Measurements from ENCODE around the gene CTCF. TPM values are rescaled to one million over a fixed set of nuclear protein-coding genes. Genes with fewer than 3 reads are reported as not detected.

CTCF gene
- total RNA-seq, 1 donor from 2014 or later: 25.1 TPM

- DNase-seq (ENCODE audit: low read depth, low spot score): no peak
These were observed 27.9 kb upstream of the CTCF start for GRCh38 chr16:67534431-67534830.

GRCh38 chr16:67535201-67535600 is 27.1 kb upstream of the CTCF start:
- no peak for DNase-seq (ENCODE audit: low read depth, low spot score)

DNA sequence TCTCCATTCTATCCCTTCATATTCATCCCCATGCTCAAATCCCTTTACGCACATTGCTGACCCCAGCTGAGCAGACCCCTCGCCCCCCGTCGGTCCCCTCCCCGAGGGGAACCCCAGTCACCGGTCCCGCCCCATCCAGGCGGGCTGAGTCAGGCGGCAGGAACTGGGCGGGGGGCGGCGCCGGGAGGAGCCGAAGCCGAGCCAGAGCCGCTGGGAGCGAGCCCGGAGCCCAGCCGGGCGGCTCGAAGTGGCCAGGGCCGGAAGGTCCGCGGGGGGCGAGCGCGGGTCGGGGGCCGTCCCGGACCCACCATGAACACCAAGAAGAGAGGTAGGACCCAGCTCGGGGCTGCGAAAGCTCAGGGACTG is 25.1 kb upstream of the CTCF start:
- DNase-seq (ENCODE audit: low read depth, low spot score): no peak

DNA sequence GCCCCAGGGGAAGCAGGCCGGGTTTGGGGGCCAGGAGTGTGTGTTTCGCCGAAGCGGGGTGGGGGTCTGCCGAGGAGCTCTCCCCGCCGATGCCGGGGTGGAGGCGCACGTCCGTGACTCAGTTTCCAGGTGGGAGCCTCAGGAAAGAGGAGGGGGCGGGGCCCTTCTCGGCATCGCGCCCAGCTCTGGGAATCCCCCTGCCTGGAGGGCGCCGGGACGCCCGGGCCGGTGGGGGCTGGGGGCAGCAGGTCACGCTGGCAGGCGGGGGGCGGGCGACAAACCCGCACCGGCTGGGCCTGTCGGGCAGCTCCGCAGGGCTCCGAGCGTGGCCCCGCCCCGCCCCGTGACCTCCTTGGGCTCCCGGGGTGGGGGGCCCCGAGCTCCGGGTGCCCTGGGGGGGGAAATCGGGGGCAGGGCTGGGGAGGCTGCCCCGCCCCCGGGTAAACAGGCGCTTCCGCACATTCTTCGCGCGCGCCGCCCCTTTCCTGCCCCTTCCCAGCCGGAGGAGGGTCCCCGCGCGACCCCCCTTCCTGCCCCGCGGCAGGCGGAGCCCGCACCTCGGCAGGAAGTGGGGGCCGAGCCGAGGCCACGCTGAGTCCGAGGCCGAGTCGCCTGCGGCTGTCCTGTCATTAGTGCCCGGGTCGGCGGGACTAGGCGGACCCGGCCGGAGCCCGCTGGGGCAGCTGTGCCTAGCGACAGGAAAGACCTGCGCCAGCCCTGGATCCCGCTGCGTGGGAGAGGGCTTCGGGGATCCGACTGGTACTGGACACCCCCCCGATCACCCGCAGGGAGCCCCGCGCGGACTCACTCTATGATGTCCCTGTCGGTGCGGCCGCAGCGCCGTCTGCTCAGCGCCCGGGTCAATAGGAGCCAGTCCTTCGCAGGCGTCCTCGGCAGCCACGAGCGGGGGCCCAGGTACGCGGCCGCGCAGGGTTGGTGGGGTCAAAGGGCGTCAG is 24.4 kb upstream of the CTCF start:
- no peak for DNase-seq (ENCODE audit: low read depth, low spot score)

DNA sequence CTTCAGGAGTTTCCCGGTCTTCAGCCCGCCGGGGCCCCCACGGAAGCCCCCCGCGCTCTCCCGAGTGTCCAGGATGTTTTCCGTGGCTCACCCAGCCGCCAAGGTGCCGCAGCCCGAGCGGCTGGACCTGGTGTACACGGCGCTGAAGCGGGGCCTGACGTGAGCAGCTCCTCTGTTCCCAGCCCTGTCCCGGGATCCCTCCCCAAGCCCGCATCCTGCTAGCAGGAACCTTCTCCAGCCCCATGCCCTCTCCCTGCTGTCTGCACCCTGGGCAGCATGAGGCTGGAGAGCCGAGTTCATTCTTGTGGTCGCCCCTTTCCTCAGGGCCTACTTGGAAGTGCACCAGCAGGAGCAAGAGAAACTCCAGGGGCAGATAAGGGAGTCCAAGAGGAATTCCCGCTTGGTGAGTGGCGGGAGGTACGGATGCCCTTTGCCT is 23.6 kb upstream of the CTCF start:
- DNase-seq (ENCODE audit: low read depth, low spot score): no peak

DNA sequence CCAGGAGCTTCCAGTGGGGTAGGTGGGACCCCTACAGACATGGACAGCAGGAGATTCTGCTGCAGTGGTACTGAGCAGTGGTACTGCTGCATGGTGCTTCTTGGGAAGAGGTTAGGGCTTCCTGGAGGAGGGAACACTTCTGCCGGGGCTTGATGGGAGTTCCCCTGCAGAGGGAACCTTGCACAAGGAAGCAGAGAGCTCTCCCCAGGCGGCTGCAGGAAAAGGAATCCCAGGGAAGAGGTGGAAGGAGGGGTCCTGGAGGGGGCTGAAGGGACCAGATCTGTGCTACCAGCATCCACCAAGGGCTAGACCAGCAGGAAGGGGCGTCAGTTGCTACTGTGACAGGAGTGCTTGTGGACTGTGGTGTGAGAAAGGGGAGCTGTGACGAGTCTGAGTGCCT is 23.1 kb upstream of the CTCF start:
- DNase-seq (ENCODE audit: low read depth, low spot score): no peak

- no peak for DNase-seq (ENCODE audit: low read depth, low spot score)
These were observed 22.4 kb upstream of the CTCF start for GRCh38 chr16:67539691-67540635.

- no peak for DNase-seq (ENCODE audit: low read depth, low spot score)
These were observed 21.6 kb upstream of the CTCF start for GRCh38 chr16:67540756-67541155.

- no peak for DNase-seq (ENCODE audit: low read depth, low spot score)
These were observed 20.7 kb upstream of the CTCF start for GRCh38 chr16:67541391-67542263.

DNA sequence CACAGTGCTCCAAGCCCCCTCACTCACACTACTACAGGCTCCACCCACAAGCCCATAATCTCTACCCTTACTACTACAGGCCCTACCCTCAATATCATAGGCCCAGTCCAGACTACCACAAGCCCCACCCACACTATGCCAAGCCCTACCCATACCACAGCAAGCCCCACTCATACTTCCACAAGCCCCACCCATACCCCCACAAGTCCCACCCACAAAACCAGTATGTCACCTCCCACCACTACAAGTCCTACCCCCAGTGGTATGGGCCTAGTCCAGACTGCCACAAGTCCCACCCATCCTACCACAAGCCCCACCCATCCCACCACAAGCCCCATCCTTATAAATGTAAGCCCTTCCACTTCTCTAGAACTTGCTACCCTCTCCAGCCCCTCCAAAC is 19.9 kb upstream of the CTCF start:
- DNase-seq (ENCODE audit: low read depth, low spot score): peak; percentile 70

DNA sequence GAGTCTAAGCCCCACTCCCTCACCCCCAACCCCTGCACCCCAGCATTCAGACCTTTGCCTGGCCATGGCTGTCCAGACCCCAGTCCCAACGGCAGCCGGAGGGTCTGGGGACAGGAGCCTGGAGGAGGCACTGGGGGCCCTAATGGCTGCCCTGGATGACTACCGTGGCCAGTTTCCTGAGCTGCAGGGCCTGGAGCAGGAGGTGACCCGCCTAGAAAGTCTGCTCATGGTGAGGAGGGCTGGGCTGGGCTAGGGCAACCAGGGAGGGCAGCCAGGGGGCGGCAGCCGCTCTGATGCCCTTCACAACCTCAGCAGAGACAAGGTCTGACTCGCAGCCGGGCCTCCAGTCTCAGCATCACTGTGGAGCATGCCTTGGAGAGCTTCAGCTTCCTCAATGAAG is 19.3 kb upstream of the CTCF start:
- DNase-seq (ENCODE audit: low read depth, low spot score): no peak

DNA sequence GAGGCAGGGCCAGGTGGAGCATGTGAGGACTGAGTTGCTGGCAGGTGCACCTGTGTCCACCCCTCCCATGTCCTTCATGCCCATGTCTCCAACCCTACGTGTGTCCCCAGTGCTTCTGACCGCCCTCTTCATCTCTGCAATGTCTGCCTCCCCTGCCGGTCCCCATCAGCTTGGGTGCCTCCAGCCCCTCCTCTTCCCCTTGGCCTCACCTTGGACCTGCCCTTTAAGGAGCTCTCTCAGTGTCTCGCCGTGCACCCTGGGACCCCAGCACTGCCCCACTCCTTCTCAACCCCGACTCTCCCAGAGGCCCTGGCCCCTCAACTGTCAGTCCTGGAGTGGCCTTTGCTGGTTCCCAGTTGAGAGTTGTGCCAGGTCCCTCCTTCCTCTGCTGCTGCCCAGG is 18.7 kb upstream of the CTCF start:
- DNase-seq (ENCODE audit: low read depth, low spot score): no peak

- no peak for DNase-seq (ENCODE audit: low read depth, low spot score)
These were observed 17.9 kb upstream of the CTCF start for GRCh38 chr16:67544329-67544841.

GRCh38 chr16:67544844-67545664 is 17.3 kb upstream of the CTCF start:
- no peak for DNase-seq (ENCODE audit: low read depth, low spot score)

DNA sequence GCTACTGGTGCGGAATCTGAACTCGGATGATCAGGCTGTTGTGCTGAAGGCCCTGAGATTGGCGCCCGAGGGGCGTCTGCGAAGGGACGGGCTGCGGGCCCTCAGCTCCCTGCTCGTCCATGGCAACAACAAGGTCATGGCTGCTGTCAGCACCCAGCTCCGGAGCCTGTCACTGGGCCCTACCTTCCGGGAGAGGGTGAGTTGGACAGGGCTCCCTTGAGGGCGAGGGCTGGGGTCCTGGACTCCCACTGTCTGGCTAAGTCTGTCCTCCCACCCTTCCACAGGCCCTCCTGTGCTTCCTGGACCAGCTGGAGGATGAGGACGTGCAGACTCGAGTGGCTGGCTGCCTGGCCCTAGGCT is 16.7 kb upstream of the CTCF start:
- no peak for DNase-seq (ENCODE audit: low read depth, low spot score)

DNA sequence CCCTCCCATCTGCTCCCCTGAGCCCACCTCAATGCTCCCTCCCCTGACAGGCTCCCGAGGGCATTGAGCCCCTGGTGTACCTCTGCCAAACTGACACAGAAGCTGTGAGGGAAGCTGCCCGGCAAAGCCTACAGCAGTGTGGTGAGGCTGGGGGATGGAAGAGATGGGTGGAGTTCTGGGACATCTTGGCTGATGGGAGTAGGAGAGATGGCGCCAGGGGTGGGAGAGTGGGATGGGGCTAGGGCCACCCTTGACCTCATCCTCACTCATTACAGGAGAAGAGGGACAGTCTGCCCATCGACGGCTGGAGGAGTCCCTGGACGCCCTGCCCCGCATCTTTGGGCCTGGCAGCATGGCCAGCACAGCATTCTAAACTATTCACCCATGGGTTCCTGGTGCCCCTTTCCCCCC is 16.2 kb upstream of the CTCF start:
- no peak for DNase-seq (ENCODE audit: low read depth, low spot score)

DNA sequence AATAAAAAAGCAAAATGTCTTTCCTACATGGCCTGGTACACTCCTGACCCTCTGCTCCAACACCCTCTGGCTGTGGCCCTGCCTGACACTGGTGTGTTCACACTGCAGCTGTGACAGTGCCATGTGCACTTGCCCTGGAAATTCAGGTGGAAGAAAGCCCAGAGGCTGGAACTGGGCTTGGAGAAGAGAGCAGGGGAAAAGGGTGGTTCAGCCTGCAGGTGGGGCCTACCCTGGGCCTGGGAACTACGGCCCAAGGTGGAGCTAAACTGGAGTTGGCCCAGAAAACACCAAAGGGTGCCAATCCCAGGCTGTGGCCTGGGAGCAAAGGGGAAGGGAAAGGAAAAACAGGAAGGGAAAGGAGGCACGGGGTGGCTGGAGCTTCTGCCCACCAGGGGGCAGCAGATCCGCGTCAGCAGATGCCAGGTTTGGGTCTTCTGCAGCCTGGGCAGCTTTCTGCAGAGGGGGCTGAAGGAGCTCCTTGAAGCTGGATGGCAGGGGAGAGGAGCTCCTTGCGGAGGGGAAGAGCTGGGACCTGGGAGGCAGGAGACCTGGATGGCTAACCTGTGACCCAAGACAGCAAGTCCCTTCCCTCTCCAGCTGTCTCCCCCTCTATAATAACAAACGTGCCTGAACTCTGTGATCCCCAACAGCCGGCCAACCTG is 15.4 kb upstream of the CTCF start:
- DNase-seq (ENCODE audit: low read depth, low spot score): no peak

- DNase-seq (ENCODE audit: low read depth, low spot score): no peak
These were observed 14.7 kb upstream of the CTCF start for GRCh38 chr16:67547423-67548264.
